CD14-positive monocyte (primary cell): ENCODE results near the gene EMILIN2. TPM values are rescaled to one million over a fixed set of nuclear protein-coding genes. Genes with fewer than 3 reads are reported as not detected.

Source experiments
- DNase-seq, 3 donors: peaks; one replicate each; pipeline ENCODE4 v3.0.0-alpha.2; 2011 to 2022
- H2AFZ ChIP-seq: 2 replicates; pipeline ENCODE4 v1.6.0; 2012; ENCODE audit warnings: mild to moderate bottlenecking, low read depth, low read length, inconsistent platforms; ENCODE audit not compliant: insufficient read depth, poor library complexity, severe bottlenecking
- H3K27ac ChIP-seq, 2 donors: 1 replicate in 1 of 2; 2 replicates in 1 of 2; pipeline ENCODE4 v1.5.1; 2012 to 2013; ENCODE audit warnings: low read length in 2 of 2, control low read depth in 1 of 2, inconsistent platforms in 1 of 2, low read depth in 1 of 2, mild to moderate bottlenecking in 1 of 2
- H3K27me3 ChIP-seq, 2 donors: one replicate each; pipeline versions ENCODE4 v1.6.0 to v1.6.1; 2011 to 2013; ENCODE audit warnings: low read length in 2 of 2; ENCODE audit not compliant: control insufficient read depth in 2 of 2, insufficient read depth in 2 of 2
- H3K36me3 ChIP-seq, 2 donors: replicated peaks in 1 of 2; 1 replicate in 1 of 2; 2 replicates in 1 of 2; pipeline versions ENCODE4 v1.5.1 to v1.6.1; 2012 to 2013; ENCODE audit warnings: low read length in 2 of 2, control low read depth in 1 of 2, inconsistent platforms in 1 of 2, mild to moderate bottlenecking in 1 of 2; ENCODE audit not compliant: insufficient read depth in 2 of 2, control insufficient read depth in 1 of 2
- H3K4me1 ChIP-seq, 2 donors: 1 replicate in 1 of 2; 2 replicates in 1 of 2; pipeline versions ENCODE4 v1.5.1 to v1.6.1; 2012 to 2013; ENCODE audit warnings: low read length in 2 of 2, control low read depth in 1 of 2, inconsistent platforms in 1 of 2, mild to moderate bottlenecking in 1 of 2, moderate library complexity in 1 of 2; ENCODE audit not compliant: insufficient read depth in 2 of 2, control insufficient read depth in 1 of 2
- H3K4me2 ChIP-seq: replicated peaks from 2 replicates; pipeline ENCODE3; 2012; ENCODE audit warnings: low read length, moderate library complexity, mild to moderate bottlenecking; ENCODE audit not compliant: poor library complexity, severe bottlenecking; ENCODE audit errors: extremely low read depth
- H3K4me3 ChIP-seq, 3 experiments: fragments of 200-600 bp in 1 of 3; sonication (generic) in 1 of 3; replicated peaks in 1 of 3; 1 replicate in 2 of 3; 2 replicates in 1 of 3; pipeline ENCODE4 v1.5.1; 2011 to 2013; ENCODE audit warnings: low read length in 3 of 3, mild to moderate bottlenecking in 3 of 3, control low read depth in 2 of 3, low read depth in 2 of 3, inconsistent platforms in 1 of 3, moderate library complexity in 1 of 3
- H3K79me2 ChIP-seq: 2 replicates; pipeline ENCODE4 v1.6.0; 2012; ENCODE audit warnings: mild to moderate bottlenecking, control low read depth, inconsistent platforms, low read length, moderate library complexity; ENCODE audit not compliant: insufficient read depth
- H3K9ac ChIP-seq: 2 replicates; pipeline ENCODE4 v1.6.0; 2017; ENCODE audit warnings: low read length, mild to moderate bottlenecking; ENCODE audit not compliant: insufficient read depth, poor library complexity, severe bottlenecking
- H3K9me3 ChIP-seq, 2 donors: replicated peaks in 1 of 2; 1 replicate in 1 of 2; 2 replicates in 1 of 2; pipeline versions ENCODE4 v1.5.1 to v1.6.1; 2012 to 2013; ENCODE audit warnings: low read length in 2 of 2, control low read depth in 1 of 2; ENCODE audit not compliant: control insufficient read depth in 1 of 2, insufficient read depth in 1 of 2
- H4K20me1 ChIP-seq: 2 replicates; pipeline ENCODE4 v1.6.0; 2012; ENCODE audit warnings: mild to moderate bottlenecking, low read length, control low read depth, moderate library complexity; ENCODE audit not compliant: insufficient read depth
- H3K27ac Mint-ChIP-seq, 7 donors: one replicate each; pipeline ENCODE4 v1.8.0; 2020; ENCODE audit warnings: mild to moderate bottlenecking in 7 of 7, mixed read lengths in 7 of 7, moderate library complexity in 6 of 7, inconsistent platforms in 2 of 7
- H3K27me3 Mint-ChIP-seq, 3 donors: one replicate each; pipeline ENCODE4 v1.8.0; 2021 to 2022; ENCODE audit warnings: low read depth in 3 of 3, mild to moderate bottlenecking in 3 of 3, mixed read lengths in 3 of 3, moderate library complexity in 3 of 3, inconsistent platforms in 1 of 3
- H3K36me3 Mint-ChIP-seq, 2 donors: one replicate each; pipeline ENCODE4 v1.8.0; 2020; ENCODE audit warnings: mixed read lengths in 2 of 2, inconsistent platforms in 1 of 2, mild to moderate bottlenecking in 1 of 2
- H3K4me1 Mint-ChIP-seq: one replicate; pipeline ENCODE4 v1.8.0; 2020; ENCODE audit warnings: mild to moderate bottlenecking, mixed read lengths
- H3K4me3 Mint-ChIP-seq, 2 donors: one replicate each; pipeline ENCODE4 v1.8.0; 2020; ENCODE audit warnings: mild to moderate bottlenecking in 2 of 2, mixed read lengths in 2 of 2, moderate library complexity in 1 of 2
- H3K9me3 Mint-ChIP-seq, 7 donors: one replicate each; pipeline ENCODE4 v1.8.0; 2020 to 2022; ENCODE audit warnings: mixed read lengths in 7 of 7, mild to moderate bottlenecking in 6 of 7, moderate library complexity in 6 of 7, inconsistent platforms in 2 of 7
- CTCF ChIP-seq: fragments of 200-600 bp; IDR thresholded peaks from one replicate; pipeline ENCODE4 v1.8.0; 2022; ENCODE audit warnings: antibody characterized with exemption, mild to moderate bottlenecking
- WGBS: methylation state at CpG from one replicate; pipeline ENCODE4 v1.1.5; 2013; ENCODE audit warnings: missing lambda C conversion rate; ENCODE audit not compliant: insufficient coverage; 5-methylcytosine and 5-hydroxymethylcytosine counted together
- intact Hi-C, 2 donors: fragments of 100-400 bp; cut with micrococcal nuclease; formaldehyde crosslinking; loops; one replicate each; pipeline versions ENCODE4 v1.15.0 to v1.15.1; 2023
- polyA plus RNA-seq, 3 donors: library from polyadenylated mRNA; depleted of rRNA in 1 of 3; unstranded in 2 of 3; stranded (reverse) in 1 of 3; fragments of 300-500 nt in 2 of 3; fragments of >200 nt in 1 of 3; fragmentation: Illumina TruSeq in 2 of 3; gene quantifications; 1 replicate in 2 of 3; 2 replicates in 1 of 3; pipeline ENCODE4 v1.2.3, GENCODE V29; 2012 to 2021

Gene EMILIN2
- polyA plus RNA-seq, 3 donors = 30.5 to 43.2 (median 33.8) TPM

- H3K9me3 Mint-ChIP-seq = peaks cover 10 to 41% (median 21%) of the 10 kb centered on the region in 7 donors
- peaks cover 0 to 2% of the 10 kb centered on the region in 2 donors for H3K36me3 Mint-ChIP-seq
- H3K4me3 Mint-ChIP-seq = no peak overlapping the region
- Histone ChIP-seq H3K9ac (no peak overlapping the region), H3K27me3 (no peaks in the 10 kb centered on the region), H3K27ac (no peak overlapping the region), H3K4me3 (no peak overlapping the region), H2AFZ (no peak overlapping the region), H4K20me1 (no peaks in the 10 kb centered on the region), H3K4me1 (no peaks in the 10 kb centered on the region), H3K4me2 (no peak overlapping the region), H3K79me2 (no peaks in the 10 kb centered on the region), H3K36me3 (no peaks in the 10 kb centered on the region), H3K9me3 (peaks cover 0 to 4% of the 10 kb centered on the region in 2 donors)
- no peak for TF ChIP-seq CTCF
- H3K4me1 Mint-ChIP-seq = no peaks in the 10 kb centered on the region
- no peak for DNase-seq
- no peak overlapping the region for H3K27ac Mint-ChIP-seq
- intact Hi-C loops = no loop called here
- WGBS = no CpG with 5 or more reads among the region's 2 CpGs
- H3K27me3 Mint-ChIP-seq = peaks cover 0 to 2% (median 2%) of the 10 kb centered on the region in 3 donors
These were observed 31.9 kb upstream of the EMILIN2 start for GRCh38 chr18:2814928-2815327.

- no peaks in the 10 kb centered on the region for H3K27me3 ChIP-seq
- no peaks in the 10 kb centered on the region for H3K79me2 ChIP-seq
- TF ChIP-seq CTCF = no peak
- Mint-ChIP-seq H3K4me1 (peaks cover 2% of the 10 kb centered on the region), H3K9me3 (peaks cover 3 to 18% (median 9%) of the 10 kb centered on the region in 7 donors), H3K4me3 (no peak overlapping the region), H3K27me3 (peaks cover under 1 to 4% (median 3%) of the 10 kb centered on the region in 3 donors), H3K27ac (no peak overlapping the region), H3K36me3 (no peaks in the 10 kb centered on the region)
- peaks cover 0 to 4% of the 10 kb centered on the region in 2 donors for H3K9me3 ChIP-seq
- H3K9ac ChIP-seq = no peak overlapping the region
- no peak for DNase-seq
- H3K4me1 ChIP-seq = no peaks in the 10 kb centered on the region
- no peak overlapping the region for H3K4me2 ChIP-seq
- H4K20me1 ChIP-seq = no peaks in the 10 kb centered on the region
- intact Hi-C loops = no loop called here
- H3K4me3 ChIP-seq = no peak overlapping the region
- H3K27ac ChIP-seq = no peak overlapping the region
- no peaks in the 10 kb centered on the region for H3K36me3 ChIP-seq
- H2AFZ ChIP-seq = no peak overlapping the region
These were observed 28.5 kb upstream of the EMILIN2 start for GRCh38 chr18:2818281-2818680.
